Fibroblast of lung (primary cell): ENCODE results near the gene HIRIP3.

Source experiments
- EZH2 ChIP-seq: IDR thresholded peaks from 2 replicates; pipeline ENCODE4 v1.5.1; 2012; ENCODE audit warnings: low read length, control low read depth, mild to moderate bottlenecking; ENCODE audit errors: missing control alignments
- TF ChIP-seq, protein P1 (sequence below), 2 donors: IDR thresholded peaks in 1 of 2; conservative IDR thresholded peaks in 1 of 2; 1 replicate in 1 of 2; 2 replicates in 1 of 2; pipeline ENCODE4 v1.5.1; 2011 to 2012; ENCODE audit warnings: low read length in 2 of 2, control low read depth in 1 of 2, inconsistent platforms in 1 of 2, low read depth in 1 of 2, mild to moderate bottlenecking in 1 of 2

DNA sequence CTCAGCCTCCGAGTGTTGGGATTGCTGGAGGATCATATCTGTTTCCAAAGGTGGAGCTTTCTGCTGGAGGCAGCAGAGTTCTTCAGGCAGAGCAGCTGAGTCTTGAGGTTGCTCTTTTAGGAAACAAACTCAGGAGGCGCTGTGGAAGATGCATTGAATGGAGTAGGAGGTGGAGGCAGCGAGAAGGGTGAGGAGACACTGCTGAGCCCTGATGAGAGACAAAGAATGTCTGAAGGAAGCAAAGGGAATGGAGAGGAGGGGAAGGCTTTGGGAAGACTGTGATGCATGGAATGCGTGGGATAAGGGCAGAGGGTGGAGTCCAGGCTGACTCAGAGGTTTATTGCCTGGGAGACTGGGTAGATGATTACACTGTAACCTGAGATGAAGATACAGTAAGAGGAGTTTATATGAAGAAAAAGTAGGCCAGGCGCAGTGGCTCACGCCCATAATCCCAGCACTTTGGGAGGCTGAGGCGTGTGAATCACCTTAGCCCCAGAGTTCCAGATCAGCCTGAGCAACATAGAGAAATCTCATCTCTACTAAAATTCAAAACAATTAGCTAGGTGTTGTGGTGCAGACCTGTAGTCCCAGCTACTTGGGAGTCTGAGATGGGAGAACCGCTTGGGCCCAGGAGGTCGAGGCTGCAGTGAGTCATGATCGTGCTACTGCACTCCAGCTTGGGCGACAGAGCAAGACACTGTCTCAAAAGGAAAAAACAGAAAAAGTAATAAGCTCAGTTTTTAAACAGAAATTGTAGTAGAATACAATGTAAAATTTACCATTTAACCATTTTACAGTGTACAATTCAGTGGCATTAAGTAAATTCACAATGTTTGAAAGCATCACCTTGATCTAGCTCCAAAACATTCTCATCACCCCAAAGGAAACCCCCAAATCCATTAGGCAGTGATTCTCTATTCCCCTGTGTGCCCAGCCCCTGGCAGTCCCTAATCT is 51.3 kb downstream of the HIRIP3 start:
- TF ChIP-seq, protein P1, sequence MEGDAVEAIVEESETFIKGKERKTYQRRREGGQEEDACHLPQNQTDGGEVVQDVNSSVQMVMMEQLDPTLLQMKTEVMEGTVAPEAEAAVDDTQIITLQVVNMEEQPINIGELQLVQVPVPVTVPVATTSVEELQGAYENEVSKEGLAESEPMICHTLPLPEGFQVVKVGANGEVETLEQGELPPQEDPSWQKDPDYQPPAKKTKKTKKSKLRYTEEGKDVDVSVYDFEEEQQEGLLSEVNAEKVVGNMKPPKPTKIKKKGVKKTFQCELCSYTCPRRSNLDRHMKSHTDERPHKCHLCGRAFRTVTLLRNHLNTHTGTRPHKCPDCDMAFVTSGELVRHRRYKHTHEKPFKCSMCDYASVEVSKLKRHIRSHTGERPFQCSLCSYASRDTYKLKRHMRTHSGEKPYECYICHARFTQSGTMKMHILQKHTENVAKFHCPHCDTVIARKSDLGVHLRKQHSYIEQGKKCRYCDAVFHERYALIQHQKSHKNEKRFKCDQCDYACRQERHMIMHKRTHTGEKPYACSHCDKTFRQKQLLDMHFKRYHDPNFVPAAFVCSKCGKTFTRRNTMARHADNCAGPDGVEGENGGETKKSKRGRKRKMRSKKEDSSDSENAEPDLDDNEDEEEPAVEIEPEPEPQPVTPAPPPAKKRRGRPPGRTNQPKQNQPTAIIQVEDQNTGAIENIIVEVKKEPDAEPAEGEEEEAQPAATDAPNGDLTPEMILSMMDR (conservative IDR thresholded peaks at IDR 0.05 in 1 of 2, IDR thresholded peaks at IDR 0.05 in 1 of 2; ENCODE audit: low read depth in 1 of 2, low read length in 2 of 2), result peak; percentile 36
- no peak for TF ChIP-seq EZH2
